Measurements from ENCODE around the gene PKIG.
A peak's percentile ranks its signal among the peaks of the same experiment; 100 is the strongest.

The PKIG gene

DNA sequence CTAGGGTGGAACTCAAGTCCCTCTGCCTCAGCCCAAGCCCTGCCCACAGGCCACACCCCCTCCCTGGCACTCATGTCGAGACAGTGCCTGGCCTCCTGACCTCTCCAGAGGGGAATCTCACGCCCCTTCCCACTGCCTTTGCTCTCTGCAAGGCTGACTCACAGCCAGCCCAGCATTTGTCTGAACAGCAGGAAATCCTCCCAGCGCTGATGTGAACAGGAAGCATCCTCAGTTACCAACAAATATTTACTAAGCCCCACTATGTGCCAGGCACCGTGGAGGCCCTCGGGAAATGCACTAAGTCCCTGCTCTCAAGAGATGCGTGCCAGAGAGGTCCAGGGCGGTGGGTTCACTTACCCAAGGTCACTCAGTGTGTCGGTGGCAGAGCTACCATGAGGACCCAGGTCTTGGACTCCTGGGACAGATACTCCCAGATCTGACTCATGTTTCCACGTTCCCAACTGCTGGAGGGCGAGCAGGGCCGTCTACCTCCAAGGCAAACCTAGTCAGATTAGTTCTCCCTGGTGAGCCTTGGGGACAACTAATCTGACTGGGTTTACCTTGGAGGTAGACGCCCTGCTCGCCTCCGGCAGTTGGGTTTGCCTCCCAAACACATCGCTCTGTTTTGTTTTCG is 61.3 kb downstream of the PKIG start:
- Mint-ChIP-seq H3K36me3 (ENCODE audit: insufficient read depth) (peaks cover 22% of the 10 kb centered on the region), H3K4me1 (peaks cover 76% of the 10 kb centered on the region), H3K9me3 (no peaks in the 10 kb centered on the region), H3K27ac (ENCODE audit: low read depth) (peak overlapping the region; percentile 95), H3K27me3 (no peaks in the 10 kb centered on the region), H3K4me3 (peak overlapping the region; percentile 69)
- DNase-seq (ENCODE audit: low spot score in 2 of 2), result peak in 1 of 2 donors; percentile 60
- ATAC-seq (replicated peaks; ENCODE audit: extremely low read depth, poor library complexity, severe bottlenecking), result peak; percentile 64

- Mint-ChIP-seq H3K27ac (ENCODE audit: low read depth) (peak overlapping the region; percentile 95), H3K36me3 (ENCODE audit: insufficient read depth) (peaks cover 23% of the 10 kb centered on the region), H3K27me3 (no peaks in the 10 kb centered on the region), H3K4me1 (peaks cover 77% of the 10 kb centered on the region), H3K4me3 (peak overlapping the region; percentile 69), H3K9me3 (no peaks in the 10 kb centered on the region)
- DNase-seq (ENCODE audit: low spot score in 2 of 2) (no peak), ATAC-seq (replicated peaks; ENCODE audit: extremely low read depth, poor library complexity, severe bottlenecking) (peak; percentile 13)
Observed at GRCh38 chr20:44644230-44644617, 61.8 kb downstream of the PKIG start.

- DNase-seq (ENCODE audit: low spot score in 2 of 2) (peak in 1 of 2 donors; percentile 37), ATAC-seq (replicated peaks; ENCODE audit: extremely low read depth, poor library complexity, severe bottlenecking) (peak; percentile 47)
- Mint-ChIP-seq H3K36me3 (ENCODE audit: insufficient read depth) (peaks cover 23% of the 10 kb centered on the region), H3K4me1 (peaks cover 78% of the 10 kb centered on the region), H3K27me3 (no peaks in the 10 kb centered on the region), H3K27ac (ENCODE audit: low read depth) (peak overlapping the region; percentile 95), H3K9me3 (no peaks in the 10 kb centered on the region), H3K4me3 (peak overlapping the region; percentile 69)
Observed at GRCh38 chr20:44644667-44645131, 62.3 kb downstream of the PKIG start.

- DNase-seq (ENCODE audit: low spot score in 2 of 2) (no peak), ATAC-seq (replicated peaks; ENCODE audit: extremely low read depth, poor library complexity, severe bottlenecking) (no peak)
- Mint-ChIP-seq H3K9me3 (no peaks in the 10 kb centered on the region), H3K36me3 (ENCODE audit: insufficient read depth) (peaks cover 30% of the 10 kb centered on the region), H3K27ac (ENCODE audit: low read depth) (peak overlapping the region; percentile 95), H3K4me1 (peaks cover 81% of the 10 kb centered on the region), H3K4me3 (peak overlapping the region; percentile 69), H3K27me3 (no peaks in the 10 kb centered on the region)
Observed at GRCh38 chr20:44646023-44646640, 63.8 kb downstream of the PKIG start.

DNA sequence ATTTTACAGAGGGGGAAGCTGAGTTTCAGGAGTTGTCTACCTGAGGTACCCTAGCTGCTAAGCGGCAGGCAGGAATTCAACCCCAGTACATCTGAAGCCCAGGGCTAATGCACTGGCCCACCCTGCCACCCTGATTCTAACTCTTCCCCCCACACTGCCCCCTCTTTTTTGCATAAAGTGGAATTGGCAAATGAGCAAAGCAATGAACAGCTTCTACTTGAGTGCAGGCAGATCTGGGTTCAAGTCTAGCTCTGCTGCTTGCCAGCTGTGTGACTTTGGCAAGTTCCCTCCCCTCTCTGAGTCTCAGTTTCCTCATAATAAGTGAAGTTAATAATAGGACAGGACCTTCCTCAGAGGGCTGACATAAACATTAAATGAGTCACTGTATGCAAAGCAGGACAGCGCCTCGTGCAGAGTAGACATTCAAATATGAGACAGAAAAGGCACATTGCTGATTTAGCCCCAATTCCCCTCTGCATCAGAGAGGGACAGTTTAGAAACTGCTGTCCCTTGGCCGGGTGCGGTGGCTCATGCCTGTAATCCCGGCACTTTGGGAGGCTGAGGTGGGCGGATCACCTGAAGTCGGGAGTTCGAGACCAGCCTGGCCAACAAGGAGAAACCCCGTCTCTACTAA is 64.4 kb downstream of the PKIG start:
- Mint-ChIP-seq H3K36me3 (ENCODE audit: insufficient read depth) (peaks cover 30% of the 10 kb centered on the region), H3K4me3 (peak overlapping the region; percentile 69), H3K9me3 (no peaks in the 10 kb centered on the region), H3K27me3 (no peaks in the 10 kb centered on the region), H3K27ac (ENCODE audit: low read depth) (peak overlapping the region; percentile 95), H3K4me1 (peaks cover 76% of the 10 kb centered on the region)
- DNase-seq (ENCODE audit: low spot score in 2 of 2), result no peak
- no peak for ATAC-seq (replicated peaks; ENCODE audit: extremely low read depth, poor library complexity, severe bottlenecking)

DNA sequence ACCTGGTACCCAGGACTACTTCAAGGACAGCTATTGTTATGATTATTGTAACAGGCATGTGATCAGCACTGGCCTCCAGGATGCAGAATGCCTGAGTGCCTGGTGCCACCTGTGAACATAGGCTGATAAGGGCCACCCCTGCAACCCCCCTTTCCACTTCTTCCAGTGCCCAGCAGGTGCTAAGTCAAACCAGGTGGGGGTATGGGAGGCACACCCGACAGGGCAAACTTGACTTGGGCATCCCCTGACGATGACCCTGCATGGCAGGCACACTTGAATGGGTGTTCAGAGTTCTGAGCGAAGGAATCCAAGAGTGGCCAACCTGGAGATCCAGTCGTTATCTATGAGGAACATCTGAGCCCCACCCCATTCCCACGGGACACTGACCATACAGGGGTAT is 65.7 kb downstream of the PKIG start:
- no peak for ATAC-seq (replicated peaks; ENCODE audit: extremely low read depth, poor library complexity, severe bottlenecking)
- Mint-ChIP-seq H3K27me3 (no peaks in the 10 kb centered on the region), H3K4me3 (peak overlapping the region; percentile 79), H3K27ac (ENCODE audit: low read depth) (no peak overlapping the region), H3K36me3 (ENCODE audit: insufficient read depth) (peaks cover 24% of the 10 kb centered on the region), H3K9me3 (no peaks in the 10 kb centered on the region), H3K4me1 (peaks cover 70% of the 10 kb centered on the region)
- no peak for DNase-seq (ENCODE audit: low spot score in 2 of 2)

- ATAC-seq (replicated peaks; ENCODE audit: extremely low read depth, poor library complexity, severe bottlenecking) (no peak), DNase-seq (ENCODE audit: low spot score in 2 of 2) (no peak)
- Mint-ChIP-seq H3K36me3 (ENCODE audit: insufficient read depth) (peaks cover 21% of the 10 kb centered on the region), H3K27ac (ENCODE audit: low read depth) (no peak overlapping the region), H3K27me3 (no peaks in the 10 kb centered on the region), H3K4me1 (peaks cover 70% of the 10 kb centered on the region), H3K4me3 (peak overlapping the region; percentile 79), H3K9me3 (no peaks in the 10 kb centered on the region)
Observed at GRCh38 chr20:44648579-44648978, 66.2 kb downstream of the PKIG start.

DNA sequence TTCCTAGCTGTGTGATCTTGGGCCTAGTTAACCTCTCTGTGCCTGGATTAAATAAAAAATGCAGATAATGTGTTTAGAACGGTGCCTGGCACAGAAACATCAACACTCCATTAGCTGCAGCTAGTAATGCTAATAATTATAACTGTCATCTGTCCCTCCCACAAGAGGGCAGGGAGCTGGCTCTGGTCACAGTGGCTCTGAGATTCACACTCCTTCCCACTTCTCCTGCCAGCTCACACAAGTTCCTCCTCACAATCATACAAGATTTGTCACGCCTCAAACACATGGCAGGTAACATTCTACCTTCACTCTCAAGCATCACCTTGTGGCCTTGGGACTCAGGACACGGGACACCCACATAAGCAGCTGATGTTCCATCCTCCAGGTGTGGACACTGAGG is 66.7 kb downstream of the PKIG start:
- no peak for DNase-seq (ENCODE audit: low spot score in 2 of 2)
- Mint-ChIP-seq H3K4me1 (peaks cover 69% of the 10 kb centered on the region), H3K9me3 (no peaks in the 10 kb centered on the region), H3K4me3 (peak overlapping the region; percentile 79), H3K36me3 (ENCODE audit: insufficient read depth) (peaks cover 18% of the 10 kb centered on the region), H3K27me3 (no peaks in the 10 kb centered on the region), H3K27ac (ENCODE audit: low read depth) (peak overlapping the region; percentile 90)
- no peak for ATAC-seq (replicated peaks; ENCODE audit: extremely low read depth, poor library complexity, severe bottlenecking)

GRCh38 chr20:44649976-44650375 is 67.6 kb downstream of the PKIG start:
- ATAC-seq (replicated peaks; ENCODE audit: extremely low read depth, poor library complexity, severe bottlenecking), result no peak
- no peak for DNase-seq (ENCODE audit: low spot score in 2 of 2)
- peaks cover 60% of the 10 kb centered on the region for H3K4me1 Mint-ChIP-seq

DNA sequence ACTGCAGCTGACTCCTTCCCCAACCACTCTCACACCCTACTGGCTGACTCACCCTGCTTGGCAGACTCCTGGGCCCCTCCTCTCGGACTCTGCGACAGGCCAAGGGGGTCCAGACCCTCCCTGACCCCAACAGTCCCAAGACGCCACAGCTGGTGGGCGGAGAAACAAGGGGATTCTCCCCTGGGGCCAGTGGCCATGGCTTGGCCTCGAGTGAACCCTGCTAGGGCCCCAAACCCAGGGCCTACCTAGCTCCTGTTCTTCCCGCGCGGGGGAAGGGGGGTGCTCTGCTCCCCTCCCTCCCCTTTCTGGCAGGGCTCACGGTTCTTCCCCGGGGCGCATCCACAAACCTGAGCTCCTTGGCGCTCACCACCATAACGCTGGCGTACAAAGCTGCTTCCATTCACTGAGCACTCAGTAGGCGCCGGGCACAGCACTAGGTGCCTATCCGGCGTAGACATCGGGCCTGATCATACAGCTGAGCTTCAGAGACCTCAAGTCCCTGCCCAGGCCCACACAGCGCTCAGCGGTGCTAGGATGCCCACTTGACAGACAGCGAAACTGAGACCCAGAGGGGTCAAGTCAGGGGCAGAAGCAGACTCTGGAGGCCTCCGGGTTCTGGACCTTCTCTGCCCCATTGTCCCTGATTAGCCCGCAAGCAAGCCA is 68.5 kb downstream of the PKIG start:
- peaks cover 54% of the 10 kb centered on the region for H3K4me1 Mint-ChIP-seq
- H3K9me3 Mint-ChIP-seq, result no peaks in the 10 kb centered on the region
- ATAC-seq (replicated peaks; ENCODE audit: extremely low read depth, poor library complexity, severe bottlenecking) (peak; percentile 62), DNase-seq (ENCODE audit: low spot score in 2 of 2) (no peak)
- peak overlapping the region; percentile 79 for H3K4me3 Mint-ChIP-seq
- peaks cover 9% of the 10 kb centered on the region for H3K36me3 Mint-ChIP-seq (ENCODE audit: insufficient read depth)
- peak overlapping the region; percentile 90 for H3K27ac Mint-ChIP-seq (ENCODE audit: low read depth)
- no peaks in the 10 kb centered on the region for H3K27me3 Mint-ChIP-seq

More at GRCh38 chr20:44649976-44650375, 67.6 kb downstream of the PKIG start:
- no peaks in the 10 kb centered on the region for H3K27me3 Mint-ChIP-seq
- peak overlapping the region; percentile 79 for H3K4me3 Mint-ChIP-seq
- H3K9me3 Mint-ChIP-seq, result no peaks in the 10 kb centered on the region
- H3K27ac Mint-ChIP-seq (ENCODE audit: low read depth), result peak overlapping the region; percentile 90
- peaks cover 13% of the 10 kb centered on the region for H3K36me3 Mint-ChIP-seq (ENCODE audit: insufficient read depth)

GRCh38 chr20:44651434-44651683 is 69.0 kb downstream of the PKIG start:
- no peaks in the 10 kb centered on the region for H3K9me3 Mint-ChIP-seq
- no peaks in the 10 kb centered on the region for H3K27me3 Mint-ChIP-seq
- peaks cover 49% of the 10 kb centered on the region for H3K4me1 Mint-ChIP-seq
- peak overlapping the region; percentile 90 for H3K27ac Mint-ChIP-seq (ENCODE audit: low read depth)
- peak overlapping the region; percentile 79 for H3K4me3 Mint-ChIP-seq
- no peak for ATAC-seq (replicated peaks; ENCODE audit: extremely low read depth, poor library complexity, severe bottlenecking)
- DNase-seq (ENCODE audit: low spot score in 2 of 2), result no peak
- peaks cover 9% of the 10 kb centered on the region for H3K36me3 Mint-ChIP-seq (ENCODE audit: insufficient read depth)

- H3K4me3 Mint-ChIP-seq, result peak within 1 kb of the TSS; percentile 79
- DNase-seq (ENCODE audit: low spot score in 2 of 2), result peak in 1 of 2 donors; percentile 29
- H3K27ac Mint-ChIP-seq (ENCODE audit: low read depth), result peak within 1 kb of the TSS; percentile 90
- H3K9me3 Mint-ChIP-seq, result no peaks in the 10 kb centered on the region
- H3K4me1 Mint-ChIP-seq, result peaks cover 44% of the 10 kb centered on the region
- H3K27me3 Mint-ChIP-seq, result no peaks in the 10 kb centered on the region
- H3K36me3 Mint-ChIP-seq (ENCODE audit: insufficient read depth), result peaks cover 9% of the 10 kb centered on the region
- peak; percentile 61 for ATAC-seq (replicated peaks; ENCODE audit: extremely low read depth, poor library complexity, severe bottlenecking)
Observed at GRCh38 chr20:44651684-44652423, 69.5 kb downstream of the PKIG start, which contains the start of gene ADA. Gene ADA (minus strand): TSS chr20:44651699. CDS start chr20:44651607, 92 bp downstream.

Measured in central memory CD8-positive, alpha-beta T cell (primary cell).